OCI-M1 (cell line): Measurements from ENCODE around the gene ORMDL2.

ENCODE experiments used
- DNase-seq: peaks from one replicate; lab custom pipeline; 2025; lab: John Stamatoyannopoulos, UW

ORMDL2 gene, protein sequence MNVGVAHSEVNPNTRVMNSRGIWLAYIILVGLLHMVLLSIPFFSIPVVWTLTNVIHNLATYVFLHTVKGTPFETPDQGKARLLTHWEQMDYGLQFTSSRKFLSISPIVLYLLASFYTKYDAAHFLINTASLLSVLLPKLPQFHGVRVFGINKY

DNA sequence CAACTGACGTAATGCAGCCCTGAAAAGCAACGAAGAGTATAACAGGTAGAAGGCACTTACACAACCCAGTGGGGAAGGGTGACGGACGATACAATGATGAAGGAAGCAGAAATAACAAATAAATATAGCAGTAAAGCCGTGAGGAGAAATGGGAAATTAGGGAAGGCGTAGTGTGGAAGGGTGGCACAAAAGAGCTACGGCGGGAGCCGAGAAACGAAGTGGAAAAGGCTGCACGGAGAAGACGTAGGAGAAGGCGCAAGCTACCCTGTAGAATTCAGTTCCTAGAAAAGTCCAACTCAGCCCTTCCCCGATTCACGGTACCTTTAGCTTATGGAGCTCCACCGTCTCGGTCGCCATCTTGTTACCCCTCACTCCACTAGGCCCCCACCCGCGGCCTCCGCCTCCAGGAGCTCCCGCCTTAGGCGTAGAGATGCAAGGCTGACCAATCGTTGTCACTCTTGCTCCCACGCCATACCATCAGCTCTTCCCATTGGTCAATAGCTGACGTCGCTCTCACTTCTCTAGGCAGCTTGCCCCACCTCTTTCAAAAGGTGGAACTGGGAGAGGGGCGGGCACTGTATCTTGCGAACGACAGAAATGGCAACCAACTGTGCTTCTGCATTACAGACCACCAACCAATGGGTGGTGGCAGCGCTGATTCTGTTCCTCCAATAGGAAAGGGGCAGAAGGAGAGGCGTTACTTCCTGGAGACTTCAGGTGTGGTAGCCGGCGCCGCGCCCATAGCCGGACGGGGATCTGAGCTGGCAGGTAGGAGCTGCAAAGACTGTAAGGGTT is at the start of gene ORMDL2, which contains the start of gene SARNP:
ORMDL2 (plus strand) TSS at position 697 of the 795 bp plus-strand sequence. CDS start 959 bp downstream, outside the sequence.
SARNP (minus strand) TSS at position 380 of the 795 bp plus-strand sequence; CDS start at position 357, 23 bp downstream.
- DNase-seq: peak; percentile 99

GRCh38 chr12:55771736-55772135 is 46.1 kb upstream of the ORMDL2 start:
- no peak for DNase-seq

DNA sequence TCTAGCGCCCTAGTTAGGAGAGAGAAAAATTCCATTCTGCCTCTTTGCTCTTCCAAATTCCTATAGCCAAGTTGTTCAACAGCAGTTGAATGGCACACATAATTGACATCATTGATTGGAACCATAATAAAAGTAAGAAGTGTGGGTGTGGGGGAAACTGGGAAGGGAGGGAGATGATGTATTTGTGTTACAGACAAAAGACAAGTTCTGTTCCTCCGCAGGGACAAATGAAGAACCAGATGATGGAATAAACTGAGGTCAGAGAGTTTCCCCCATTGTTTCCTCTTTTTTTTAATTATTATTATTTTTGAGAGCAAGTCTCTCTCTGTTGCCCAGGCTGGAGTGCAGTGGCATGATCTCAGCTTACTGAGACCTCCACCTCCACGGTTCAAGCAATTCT is 40.0 kb upstream of the ORMDL2 start:
- no peak for DNase-seq

GRCh38 chr12:55780685-55781084 is 37.2 kb upstream of the ORMDL2 start:
- peak; percentile 83 for DNase-seq

GRCh38 chr12:55788546-55788945 is 29.3 kb upstream of the ORMDL2 start:
- DNase-seq: no peak

GRCh38 chr12:55789171-55789570 is 28.7 kb upstream of the ORMDL2 start:
- no peak for DNase-seq

- DNase-seq: no peak
These were observed 27.9 kb upstream of the ORMDL2 start for GRCh38 chr12:55789893-55790292.

DNA sequence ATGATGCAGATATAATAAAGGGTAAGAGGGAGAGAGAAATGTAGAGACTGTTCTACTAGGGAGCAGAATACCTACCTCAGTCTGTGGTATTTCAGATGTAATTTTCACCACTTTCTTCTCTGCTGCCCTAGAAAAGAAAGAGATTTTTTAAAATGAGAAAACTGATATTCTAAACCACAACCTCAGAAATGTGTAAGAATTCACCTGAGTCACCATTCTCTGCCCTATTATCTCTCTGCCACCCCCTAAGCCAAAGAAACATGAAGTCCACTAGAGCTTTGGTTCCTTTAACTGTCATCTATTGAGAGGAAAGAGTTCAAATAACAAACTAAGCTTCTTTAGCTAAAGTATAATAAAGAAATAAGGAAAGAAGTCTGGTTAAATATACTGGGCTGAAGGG is 21.9 kb upstream of the ORMDL2 start:
- no peak for DNase-seq

DNA sequence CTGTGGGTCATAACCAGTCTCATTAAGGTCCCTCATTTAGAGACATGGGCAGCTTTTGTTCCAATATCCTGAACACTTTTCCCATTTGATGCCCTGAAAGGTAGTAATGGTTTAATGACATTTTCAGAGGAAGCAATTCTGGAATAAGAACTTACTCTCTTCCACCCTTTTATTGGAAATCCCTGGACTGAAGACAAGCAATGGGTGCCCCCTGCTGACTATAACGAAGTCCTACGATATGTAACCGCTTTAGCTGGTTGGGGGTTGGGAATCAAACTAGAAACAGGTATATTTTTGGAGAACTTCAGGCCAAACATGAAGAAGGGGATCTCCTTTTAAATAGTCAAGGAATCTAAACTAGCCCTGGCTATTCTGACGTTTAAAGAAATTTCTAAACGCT is 20.8 kb upstream of the ORMDL2 start:
- DNase-seq: peak; percentile 76

GRCh38 chr12:55797550-55797949 is 20.3 kb upstream of the ORMDL2 start:
- no peak for DNase-seq

DNA sequence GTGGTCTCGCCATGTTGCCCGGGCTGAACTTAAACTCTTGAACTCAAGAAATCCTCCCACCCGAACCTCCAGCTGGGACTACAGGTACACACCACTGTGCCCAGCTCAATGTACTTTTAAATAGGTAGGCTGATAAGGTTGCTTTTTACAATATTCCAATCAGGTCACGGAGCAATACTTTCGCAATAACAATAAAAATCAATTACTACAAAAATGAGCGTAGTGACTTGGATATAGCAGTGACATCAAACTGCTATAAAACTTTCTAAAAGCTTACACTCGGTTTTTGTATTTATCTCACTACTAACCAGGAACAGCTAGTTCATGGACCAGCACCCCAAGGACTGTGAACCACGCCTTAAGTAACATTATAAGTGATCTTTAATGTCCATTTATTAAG is 10.9 kb upstream of the ORMDL2 start:
- DNase-seq: no peak

DNA sequence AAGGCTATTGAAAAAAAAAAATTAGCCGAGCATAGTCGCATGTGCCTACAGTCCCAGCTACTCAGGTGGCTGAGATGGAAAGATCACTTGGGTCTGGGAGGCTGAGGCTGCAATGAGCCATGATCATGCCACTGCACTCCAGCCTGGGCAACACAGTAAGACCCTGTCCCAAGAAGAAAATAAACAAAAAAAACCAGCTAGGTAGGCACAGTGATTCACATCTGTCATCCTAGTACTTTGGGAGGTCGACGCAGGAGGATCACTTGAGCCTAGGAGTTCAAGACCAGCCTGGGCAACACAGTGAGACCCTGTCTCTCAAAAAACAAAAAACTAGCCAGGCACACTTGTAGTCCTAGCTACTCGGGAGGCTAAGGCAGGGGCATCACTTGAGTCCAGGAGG is 8.6 kb upstream of the ORMDL2 start:
- no peak for DNase-seq

DNA sequence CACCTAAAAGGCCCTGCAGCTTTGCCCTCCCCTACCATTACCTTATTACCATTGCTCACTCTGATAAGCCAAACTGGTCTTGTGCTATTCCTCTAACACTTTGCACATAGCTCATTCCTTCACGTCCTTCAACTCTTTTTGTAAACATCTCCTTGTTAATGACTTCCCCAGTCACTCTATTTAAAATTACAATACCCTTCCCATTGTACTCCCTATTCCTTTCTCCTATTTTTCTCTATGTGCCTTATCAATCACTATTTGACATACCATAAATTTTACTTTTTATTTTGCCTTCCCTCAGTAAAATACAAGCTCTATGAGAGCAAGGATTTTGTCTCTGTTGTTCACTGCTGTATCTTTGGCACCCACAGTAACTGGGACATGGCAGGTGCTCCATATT is 5.8 kb upstream of the ORMDL2 start:
- DNase-seq: no peak

DNA sequence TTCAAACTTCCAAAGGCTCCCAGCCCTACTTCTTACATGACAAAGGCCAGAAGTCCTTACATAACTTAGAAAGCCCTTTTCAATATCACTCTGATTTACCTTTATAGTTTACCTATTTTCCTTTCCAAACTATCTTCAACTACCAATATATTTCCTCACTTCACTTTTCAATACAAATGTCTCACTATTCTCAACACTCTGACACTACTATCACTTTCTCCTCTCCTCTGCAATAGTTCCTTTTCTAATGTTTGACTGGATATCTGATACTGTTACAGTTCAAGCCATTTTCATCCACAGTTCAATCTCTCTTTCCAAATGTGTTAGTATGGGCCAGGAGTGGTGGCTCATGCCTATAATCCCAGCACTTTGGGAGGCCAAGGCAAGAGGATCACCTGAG is 3.6 kb upstream of the ORMDL2 start:
- no peak for DNase-seq

DNA sequence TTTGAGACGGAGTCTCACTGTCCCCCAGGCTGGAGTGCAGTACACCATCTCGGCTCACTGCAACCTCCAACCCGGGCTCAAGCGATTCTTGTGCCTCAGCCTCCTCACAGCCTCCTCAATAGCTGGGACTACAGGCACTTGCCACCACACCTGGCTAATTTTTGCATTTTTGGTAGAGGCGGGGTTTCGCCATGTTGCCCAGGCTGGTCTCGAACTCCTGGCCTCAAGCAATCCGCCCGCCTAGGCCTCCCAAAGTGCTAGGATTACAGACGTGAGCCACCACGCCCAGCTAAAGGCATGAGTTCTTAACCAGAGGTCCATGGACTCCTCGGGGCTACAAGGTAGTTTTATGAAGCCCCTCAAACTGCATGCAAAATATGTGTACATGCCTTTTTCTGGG is 2.4 kb upstream of the ORMDL2 start:
- DNase-seq: no peak

GRCh38 chr12:55816881-55817344 is 928 bp upstream of the ORMDL2 start:
- peak; percentile 43 for DNase-seq

GRCh38 chr12:55818140-55818728 is 393 bp downstream of the ORMDL2 start:
- peak; percentile 89 for DNase-seq

GRCh38 chr12:55818886-55819285 is 1.0 kb downstream of the ORMDL2 start:
- DNase-seq: no peak

GRCh38 chr12:55820679-55821078 is 2.8 kb downstream of the ORMDL2 start:
- DNase-seq: peak; percentile 48

- DNase-seq: no peak
These were observed 4.4 kb downstream of the ORMDL2 start for GRCh38 chr12:55822228-55822627.

GRCh38 chr12:55823419-55823818 is 5.6 kb downstream of the ORMDL2 start:
- no peak for DNase-seq

- no peak for DNase-seq
These were observed 6.9 kb downstream of the ORMDL2 start for GRCh38 chr12:55824726-55825125.

- DNase-seq: no peak
These were observed 10.0 kb downstream of the ORMDL2 start for GRCh38 chr12:55827806-55828205.
